RWPE2 (cell line): ENCODE results near the gene HOXA10.

ENCODE experiments used
- ATAC-seq: fragments of 200-7000 bp; cut with Tn5 transposase; 3 replicates; pipeline ENCODE4 v1.9.1; 2021; ENCODE audit warnings: low read depth
- DNase-seq: peaks from one replicate; pipeline ENCODE4 v3.0.0-alpha.2; 2020; ENCODE audit warnings: low spot score
- H3K27ac ChIP-seq: fragments of 450-650 bp; 2 replicates; pipeline ENCODE4 v1.5.1; 2017; ENCODE audit warnings: mild to moderate bottlenecking; ENCODE audit not compliant: poor library complexity, severe bottlenecking
- H3K27me3 ChIP-seq: fragments of 250-450 bp; sonication (Bioruptor Pico); 2 replicates; pipeline ENCODE4 v1.5.1; 2021; ENCODE audit warnings: mild to moderate bottlenecking, moderate library complexity; ENCODE audit not compliant: insufficient read depth, poor library complexity, severe bottlenecking
- H3K36me3 ChIP-seq: fragments of 250-450 bp; sonication (Bioruptor Pico); 2 replicates; pipeline ENCODE4 v1.5.1; 2020; ENCODE audit warnings: low read depth, mild to moderate bottlenecking, moderate library complexity
- H3K4me1 ChIP-seq: fragments of 250-450 bp; sonication (Bioruptor Pico); 2 replicates; pipeline ENCODE4 v1.5.1; 2021; ENCODE audit warnings: mild to moderate bottlenecking, moderate library complexity; ENCODE audit not compliant: insufficient read depth, poor library complexity, severe bottlenecking
- H3K4me3 ChIP-seq: fragments of 250-450 bp; sonication (Bioruptor Pico); 2 replicates; pipeline ENCODE4 v1.5.1; 2021; ENCODE audit warnings: mild to moderate bottlenecking, moderate library complexity; ENCODE audit not compliant: severe bottlenecking
- H3K9me3 ChIP-seq: fragments of 250-450 bp; sonication (Bioruptor Pico); 2 replicates; pipeline ENCODE4 v1.5.1; 2021; ENCODE audit warnings: mild to moderate bottlenecking, moderate library complexity; ENCODE audit not compliant: severe bottlenecking
- CTCF ChIP-seq: fragments of 450-650 bp; IDR thresholded peaks from one replicate; pipeline ENCODE4 v1.5.1; 2017; ENCODE audit warnings: mild to moderate bottlenecking, moderate library complexity; ENCODE audit not compliant: poor library complexity, severe bottlenecking

HOXA10 gene

GRCh38 chr7:27175626-27176523 is 1.8 kb upstream of the HOXA10 start:
- H3K36me3 ChIP-seq: peaks cover 1% of the 10 kb centered on the region; the same call in 1 of the 2 replicates
- H3K4me3 ChIP-seq: peak overlapping the region; percentile 14

GRCh38 chr7:27174874-27175625 is 930 bp upstream of the HOXA10 start:
- DNase-seq (peak; percentile 50), ATAC-seq (peak; percentile 10)
- peak overlapping the region; percentile 54 for H3K4me3 ChIP-seq
- peaks cover 20% of the 10 kb centered on the region for H3K4me1 ChIP-seq
- TF ChIP-seq CTCF: no peak
- peaks cover 6% of the 10 kb centered on the region; the same call in 1 of the 2 replicates for H3K36me3 ChIP-seq
- H3K27ac ChIP-seq: peak overlapping the region; percentile 93
- H3K9me3 ChIP-seq: no peaks in the 10 kb centered on the region
- no peaks in the 10 kb centered on the region for H3K27me3 ChIP-seq

More at GRCh38 chr7:27175626-27176523, 1.8 kb upstream of the HOXA10 start:
- DNase-seq (peak; percentile 67), ATAC-seq (peak; percentile 2; the same call in 2 of the 3 replicates)
- no peaks in the 10 kb centered on the region for H3K27me3 ChIP-seq
- TF ChIP-seq CTCF: no peak
- no peaks in the 10 kb centered on the region for H3K9me3 ChIP-seq
- peak overlapping the region; percentile 93 for H3K27ac ChIP-seq
- peaks cover 26% of the 10 kb centered on the region for H3K4me1 ChIP-seq

- DNase-seq: peak; percentile 52
- ATAC-seq: no peak
- no peaks in the 10 kb centered on the region for H3K9me3 ChIP-seq
- peaks cover 6% of the 10 kb centered on the region; the same call in 1 of the 2 replicates for H3K36me3 ChIP-seq
- H3K4me1 ChIP-seq: peaks cover 20% of the 10 kb centered on the region
- H3K27ac ChIP-seq: peak overlapping the region; percentile 93
- TF ChIP-seq CTCF: no peak
- H3K27me3 ChIP-seq: no peaks in the 10 kb centered on the region
- peak overlapping the region; percentile 54 for H3K4me3 ChIP-seq
Measured at GRCh38 chr7:27173511-27173955, 587 bp downstream of the HOXA10 start.

GRCh38 chr7:27172823-27173510 is 1.2 kb downstream of the HOXA10 start:
- peak overlapping the region; percentile 93 for H3K27ac ChIP-seq
- no peak for TF ChIP-seq CTCF

More at GRCh38 chr7:27172823-27173510, 1.2 kb downstream of the HOXA10 start:
- DNase-seq: peak; percentile 65
- Histone ChIP-seq H3K9me3 (no peaks in the 10 kb centered on the region), H3K36me3 (peaks cover 6% of the 10 kb centered on the region; the same call in 1 of the 2 replicates), H3K4me1 (peaks cover 20% of the 10 kb centered on the region), H3K27me3 (no peaks in the 10 kb centered on the region), H3K4me3 (peak overlapping the region; percentile 54)
- no peak for ATAC-seq
